HAP-1 (cell line): Measurements from ENCODE around the gene SALL2.

Source experiments
- DNase-seq, 2 experiments: peaks; one replicate each; pipeline ENCODE4 v3.0.0-alpha.2; 2016 to 2020; ENCODE audit warnings: low spot score in 2 of 2
- H3K27me3 ChIP-seq: fragments of 250-450 bp; sonication (Bioruptor Pico); 2 replicates; pipeline ENCODE4 v1.5.1; 2020; ENCODE audit warnings: low read depth, mild to moderate bottlenecking, moderate library complexity
- H3K36me3 ChIP-seq: fragments of 250-450 bp; sonication (Bioruptor Pico); replicated peaks from 2 replicates; pipeline ENCODE4 v1.5.1; 2020; ENCODE audit warnings: mild to moderate bottlenecking
- H3K4me1 ChIP-seq: fragments of 250-450 bp; sonication (Bioruptor Pico); 2 replicates; pipeline ENCODE4 v1.5.1; 2020; ENCODE audit warnings: mild to moderate bottlenecking
- H3K4me3 ChIP-seq: fragments of 250-450 bp; sonication (Bioruptor Pico); 2 replicates; pipeline ENCODE4 v1.5.1; 2020; ENCODE audit warnings: mild to moderate bottlenecking, moderate library complexity
- H3K9me3 ChIP-seq: fragments of 250-450 bp; sonication (Bioruptor Pico); 2 replicates; pipeline ENCODE4 v1.5.1; 2020; ENCODE audit warnings: mild to moderate bottlenecking, moderate library complexity
- in situ Hi-C: fragments of 300-500 bp; cut with MboI; formaldehyde crosslinking; loops from 3 replicates; pipeline ENCODE4 v1.14.3; 2020; ENCODE audit warnings: low sequenced_read_pairs, inconsistent platforms, mixed read lengths

SALL2 gene

DNA sequence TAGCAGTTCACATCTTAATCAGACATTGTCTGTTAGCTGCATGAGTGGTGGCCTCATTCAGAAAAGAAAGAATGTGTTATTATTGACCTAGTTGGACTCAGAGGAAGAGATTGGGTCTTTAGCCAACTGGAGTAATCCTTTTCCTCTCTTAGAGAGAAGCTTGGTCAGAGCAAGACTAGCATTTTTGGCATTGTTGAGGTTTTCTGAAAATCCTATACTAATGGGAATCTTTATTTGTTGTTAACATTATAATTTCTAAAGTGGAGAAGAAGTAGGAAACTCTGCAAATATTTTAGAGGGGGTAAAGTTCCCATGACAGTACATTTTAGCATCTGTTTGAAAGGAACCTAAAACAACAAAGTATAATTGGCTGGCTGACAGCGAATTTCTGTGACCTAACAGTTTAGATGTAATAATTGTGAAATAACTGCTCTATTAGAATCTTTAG is 39.5 kb downstream of the SALL2 start:
- H3K9me3 ChIP-seq, result no peaks in the 10 kb centered on the region
- H3K27me3 ChIP-seq, result no peaks in the 10 kb centered on the region
- H3K4me3 ChIP-seq, result no peak overlapping the region
- no peaks in the 10 kb centered on the region for H3K4me1 ChIP-seq
- in situ Hi-C loops, result no loop called here
- peaks cover 53% of the 10 kb centered on the region for H3K36me3 ChIP-seq
- DNase-seq, result no peak

DNA sequence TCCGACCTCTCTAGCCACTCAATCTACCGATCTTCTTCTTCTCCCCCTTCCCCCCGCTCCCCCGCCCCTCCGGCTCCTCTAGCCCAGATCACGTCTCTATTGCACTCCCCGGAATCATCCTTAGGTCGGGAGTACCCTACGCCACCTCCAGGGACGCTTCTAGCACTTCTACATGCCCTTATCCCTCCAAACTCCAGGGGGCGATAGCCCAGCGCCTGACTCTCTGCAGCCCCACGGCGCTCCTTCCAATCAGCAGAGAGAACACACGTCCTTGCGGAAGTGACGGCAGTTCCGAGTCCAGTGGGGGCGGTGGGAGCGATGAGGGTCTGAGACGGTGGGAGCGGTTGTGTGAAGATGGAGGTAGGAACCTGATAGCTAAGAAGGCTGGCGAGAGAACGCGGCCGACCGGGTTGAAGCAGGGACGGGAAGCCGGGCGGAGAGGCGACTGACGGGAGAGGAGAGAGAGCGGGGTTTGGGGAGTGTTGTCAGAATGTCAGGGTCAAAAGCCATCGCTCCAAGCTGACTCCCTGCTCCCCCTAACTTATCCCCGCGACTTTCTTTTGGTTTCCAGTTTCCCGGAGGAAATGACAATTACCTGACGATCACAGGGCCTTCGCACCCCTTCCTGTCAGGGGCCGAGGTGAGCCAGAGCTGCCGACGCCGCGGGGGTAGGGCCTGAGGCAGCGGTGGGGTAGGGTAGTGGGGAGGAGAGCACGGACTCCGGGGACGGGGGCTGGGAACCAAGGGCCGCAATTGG is 49.0 kb downstream of the SALL2 start, which contains the start of the genes RAB2B and TOX4:
TSS of gene RAB2B (minus strand) at position 35 of the 757 bp plus-strand sequence. CDS start 87 bp downstream, outside the sequence.
TSS of gene TOX4 (plus strand) at position 271 of the 757 bp plus-strand sequence. CDS start at position 355, 84 bp downstream.
- in situ Hi-C loops, result no loop called here
- peaks cover 2% of the 10 kb centered on the region; the same call in 1 of the 2 replicates for H3K4me1 ChIP-seq
- H3K27me3 ChIP-seq, result no peaks in the 10 kb centered on the region
- H3K9me3 ChIP-seq, result no peaks in the 10 kb centered on the region
- peak within 1 kb of the TSS; percentile 77 for H3K4me3 ChIP-seq
- H3K36me3 ChIP-seq, result peaks cover 10% of the 10 kb centered on the region
- peak; percentile 98 for DNase-seq

DNA sequence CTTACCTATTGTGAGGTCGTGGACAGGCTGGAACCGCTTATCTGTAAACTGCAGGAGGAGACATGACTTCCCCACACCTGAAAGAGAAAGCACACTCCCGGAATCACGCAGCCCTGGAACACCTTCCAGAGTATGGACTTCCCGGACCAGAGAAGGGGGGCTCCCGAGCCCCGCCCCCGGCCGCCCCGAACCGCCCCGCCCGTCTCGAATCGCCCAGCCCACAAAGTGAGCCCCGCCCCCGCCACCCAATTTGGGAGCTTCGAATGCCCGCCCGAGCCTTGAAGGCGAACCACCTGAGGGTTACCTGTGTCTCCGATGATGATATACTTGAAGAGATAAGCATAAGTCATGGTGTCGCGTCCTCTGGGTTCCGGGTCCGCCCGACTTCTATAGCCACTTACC is 49.6 kb downstream of the SALL2 start:
- H3K4me3 ChIP-seq, result peak overlapping the region; percentile 77

DNA sequence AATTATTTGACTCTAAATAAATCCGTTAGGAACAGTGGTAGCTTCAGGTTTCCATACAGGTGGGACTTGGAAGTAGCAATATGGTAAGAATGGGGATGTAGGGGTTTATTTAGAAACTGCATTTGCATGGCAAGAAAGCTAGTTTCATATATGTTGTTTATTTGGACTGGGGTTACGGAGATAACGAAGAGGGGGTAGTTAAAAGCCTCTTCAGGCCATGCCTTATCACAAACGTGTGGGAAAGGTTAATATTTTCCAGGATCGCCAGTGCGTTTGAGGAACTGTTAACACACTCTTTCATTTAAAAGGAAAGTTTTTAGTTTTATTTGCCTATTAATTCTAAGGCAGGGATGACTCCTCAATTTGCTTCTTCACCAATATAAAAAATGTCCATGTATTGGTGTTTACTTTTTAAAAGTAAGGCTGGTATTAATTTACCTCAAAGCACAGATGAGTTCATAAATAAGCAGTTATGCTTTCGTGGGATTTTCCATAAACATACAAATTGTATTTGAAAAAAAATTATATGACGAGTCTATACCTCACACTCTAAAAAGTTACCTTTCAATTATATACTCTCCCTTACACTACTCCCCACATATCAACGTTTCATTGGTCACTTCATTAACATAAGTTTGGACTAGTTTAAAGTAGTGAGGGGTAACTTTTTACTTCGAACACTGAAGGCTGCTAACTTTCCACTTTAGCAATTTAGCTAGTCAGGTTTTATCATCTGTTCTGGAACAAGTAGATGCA is 50.2 kb downstream of the SALL2 start:
- in situ Hi-C loops, result no loop called here
- no peaks in the 10 kb centered on the region for H3K27me3 ChIP-seq
- peak in 1 of 2 experiments; percentile 18 for DNase-seq
- peaks cover 2% of the 10 kb centered on the region; the same call in 1 of the 2 replicates for H3K4me1 ChIP-seq
- no peaks in the 10 kb centered on the region for H3K9me3 ChIP-seq
- H3K36me3 ChIP-seq, result peaks cover 7% of the 10 kb centered on the region
- peak overlapping the region; percentile 77 for H3K4me3 ChIP-seq

More for the DNA sequence above, 49.6 kb downstream of the SALL2 start:
- Histone ChIP-seq H3K9me3 (no peaks in the 10 kb centered on the region), H3K36me3 (peaks cover 7% of the 10 kb centered on the region), H3K27me3 (no peaks in the 10 kb centered on the region), H3K4me1 (peaks cover 2% of the 10 kb centered on the region; the same call in 1 of the 2 replicates)
- no peak for DNase-seq
- in situ Hi-C loops, result no loop called here
